Activated naive CD8-positive, alpha-beta T cell treated with anti-CD3 and anti-CD28 coated beads for 36 hours (primary cell): ENCODE results near the gene TEKT3. TPM values are rescaled to one million over a fixed set of nuclear protein-coding genes. Genes with fewer than 3 reads are reported as not detected.

Source experiments
- DNase-seq: peaks from one replicate; pipeline ENCODE4 v3.0.0; 2021
- H3K27ac Mint-ChIP-seq: one replicate; pipeline ENCODE4 v1.8.0; 2022; ENCODE audit warnings: mild to moderate bottlenecking, moderate library complexity, mixed read lengths
- H3K27me3 Mint-ChIP-seq: one replicate; pipeline ENCODE4 v1.8.0; 2022; ENCODE audit warnings: mild to moderate bottlenecking, mixed read lengths
- H3K36me3 Mint-ChIP-seq: one replicate; pipeline ENCODE4 v1.8.0; 2021; ENCODE audit warnings: mild to moderate bottlenecking, mixed read lengths
- H3K4me1 Mint-ChIP-seq: one replicate; pipeline ENCODE4 v1.8.0; 2021; ENCODE audit warnings: mixed read lengths
- H3K4me3 Mint-ChIP-seq: one replicate; pipeline ENCODE4 v1.8.0; 2022; ENCODE audit warnings: mild to moderate bottlenecking, moderate library complexity, mixed read lengths
- H3K9me3 Mint-ChIP-seq: one replicate; pipeline ENCODE4 v1.8.0; 2022; ENCODE audit warnings: mixed read lengths
- total RNA-seq, 2 experiments: library from RNA; stranded (reverse); gene quantifications; one replicate each; pipeline ENCODE4 v1.2.3, GENCODE V29; 2021

Gene TEKT3
- total RNA-seq, 2 experiments from 2014 or later, result not detected

GRCh38 chr17:15257796-15258512, 83.4 kb downstream of the TEKT3 start:
- DNase-seq, result no peak
- Mint-ChIP-seq H3K4me1 (peaks cover 16% of the 10 kb centered on the region), H3K27me3 (peaks cover 92% of the 10 kb centered on the region), H3K4me3 (no peak overlapping the region), H3K36me3 (no peaks in the 10 kb centered on the region), H3K27ac (no peak overlapping the region), H3K9me3 (no peaks in the 10 kb centered on the region)

GRCh38 chr17:15257258-15257788, 84.1 kb downstream of the TEKT3 start:
- Mint-ChIP-seq H3K27ac (no peak overlapping the region), H3K36me3 (no peaks in the 10 kb centered on the region), H3K4me1 (peaks cover 16% of the 10 kb centered on the region), H3K4me3 (peak overlapping the region; percentile 36), H3K27me3 (peaks cover 87% of the 10 kb centered on the region), H3K9me3 (no peaks in the 10 kb centered on the region)
- peak; percentile 69 for DNase-seq

GRCh38 chr17:15256689-15257088, 84.7 kb downstream of the TEKT3 start:
- Mint-ChIP-seq H3K4me3 (no peak overlapping the region), H3K27ac (no peak overlapping the region), H3K27me3 (peaks cover 86% of the 10 kb centered on the region), H3K9me3 (no peaks in the 10 kb centered on the region), H3K4me1 (peaks cover 12% of the 10 kb centered on the region), H3K36me3 (no peaks in the 10 kb centered on the region)
- DNase-seq, result no peak

- DNase-seq, result no peak
- Mint-ChIP-seq H3K9me3 (no peaks in the 10 kb centered on the region), H3K4me1 (peaks cover 12% of the 10 kb centered on the region), H3K36me3 (no peaks in the 10 kb centered on the region), H3K27me3 (peaks cover 78% of the 10 kb centered on the region), H3K27ac (no peak overlapping the region), H3K4me3 (no peak overlapping the region)
Observed at GRCh38 chr17:15255713-15256454, 85.5 kb downstream of the TEKT3 start.

Other genes with a start within 250 kb of the TEKT3 start
- under 1 TPM; 0.21 to 0.22 TPM for gene PMP22, start 76.3 kb downstream of the TEKT3 start, total RNA-seq
- 1 to 10 TPM; 1.9 to 3.2 TPM for gene CDRT4, start 126.0 kb upstream of the TEKT3 start, total RNA-seq
- 10 to 100 TPM in 1 of 2 experiments, 1 to 10 TPM in 1; 9.2 to 10.2 TPM for gene TVP23C, start 221.9 kb upstream of the TEKT3 start, total RNA-seq